Stimulated activated effector memory CD8-positive, alpha-beta T cell treated with anti-CD3 and anti-CD28 coated beads, Interleukin-12 subunit alpha, Interleukin-12 subunit beta, amount 100 ng/mL, for 72 hours (primary cell): ENCODE data around the gene MINPP1.
A peak's percentile ranks its signal among the peaks of the same experiment; 100 is the strongest.
"Not testable (repeated sequence)": the region's sequence is repeated elsewhere in the genome, so short reads cannot be mapped to it uniquely, and the experiment has no call there.

Source experiments
- ATAC-seq: fragments of 150-1000 bp; cut with Tn5 transposase; 2 replicates; pipeline ENCODE4 v1.10.0; 2021
- DNase-seq, 2 donors: peaks; one replicate each; pipeline ENCODE4 v3.0.0; 2021 to 2022; ENCODE audit warnings: low spot score in 2 of 2
- H3K27ac Mint-ChIP-seq: one replicate; pipeline ENCODE4 v1.8.0; 2022; ENCODE audit warnings: mild to moderate bottlenecking, mixed read lengths
- H3K36me3 Mint-ChIP-seq: one replicate; pipeline ENCODE4 v1.8.0; 2022; ENCODE audit warnings: mild to moderate bottlenecking, mixed read lengths
- H3K4me1 Mint-ChIP-seq: one replicate; pipeline ENCODE4 v1.8.0; 2022; ENCODE audit warnings: mixed read lengths
- H3K4me3 Mint-ChIP-seq: one replicate; pipeline ENCODE4 v1.8.0; 2022; ENCODE audit warnings: mild to moderate bottlenecking, mixed read lengths
- H3K9me3 Mint-ChIP-seq: one replicate; pipeline ENCODE4 v1.8.0; 2022; ENCODE audit warnings: mixed read lengths

MINPP1 gene

GRCh38 chr10:87504640-87505365, at the start of gene MINPP1:
TSS of gene MINPP1 (plus strand) at chr10:87504893. CDS start at chr10:87504916, 23 bp downstream.
- DNase-seq (peak; percentile 69 to 92), ATAC-seq (peak; percentile 91)
- H3K27ac Mint-ChIP-seq: peak within 1 kb of the TSS; percentile 83
- H3K4me3 Mint-ChIP-seq: peak within 1 kb of the TSS; percentile 88
- H3K4me1 Mint-ChIP-seq: peaks cover 15% of the 10 kb centered on the region
- H3K36me3 Mint-ChIP-seq: peaks cover 20% of the 10 kb centered on the region
- no peaks in the 10 kb centered on the region for H3K9me3 Mint-ChIP-seq

GRCh38 chr10:87456586-87457220, 48.0 kb upstream of the MINPP1 start:
- peak; percentile 67 for ATAC-seq
- not testable (repeated sequence) for DNase-seq, H3K27ac Mint-ChIP-seq, H3K4me3 Mint-ChIP-seq, H3K36me3 Mint-ChIP-seq, H3K4me1 Mint-ChIP-seq, H3K9me3 Mint-ChIP-seq

GRCh38 chr10:87461751-87462150, 42.9 kb upstream of the MINPP1 start:
- not testable (repeated sequence) for H3K4me3 Mint-ChIP-seq, DNase-seq, H3K4me1 Mint-ChIP-seq, H3K27ac Mint-ChIP-seq, H3K9me3 Mint-ChIP-seq, H3K36me3 Mint-ChIP-seq
- peak; percentile 48 for ATAC-seq

- H3K4me3 Mint-ChIP-seq, H3K9me3 Mint-ChIP-seq, ATAC-seq, H3K27ac Mint-ChIP-seq, DNase-seq, H3K4me1 Mint-ChIP-seq, H3K36me3 Mint-ChIP-seq: not testable (repeated sequence)
Observed at GRCh38 chr10:87466849-87467248, 37.8 kb upstream of the MINPP1 start.

- H3K4me1 Mint-ChIP-seq, H3K9me3 Mint-ChIP-seq, H3K27ac Mint-ChIP-seq, H3K36me3 Mint-ChIP-seq, DNase-seq, ATAC-seq, H3K4me3 Mint-ChIP-seq: not testable (repeated sequence)
Observed at GRCh38 chr10:87488733-87489132, 16.0 kb upstream of the MINPP1 start.

- not testable (repeated sequence) for H3K27ac Mint-ChIP-seq, H3K9me3 Mint-ChIP-seq, H3K36me3 Mint-ChIP-seq, H3K4me1 Mint-ChIP-seq, ATAC-seq, DNase-seq, H3K4me3 Mint-ChIP-seq
Observed at GRCh38 chr10:87490285-87490684, 14.4 kb upstream of the MINPP1 start.

- not testable (repeated sequence) for H3K4me1 Mint-ChIP-seq, ATAC-seq, H3K4me3 Mint-ChIP-seq, DNase-seq, H3K9me3 Mint-ChIP-seq, H3K27ac Mint-ChIP-seq, H3K36me3 Mint-ChIP-seq
Observed at GRCh38 chr10:87492450-87492849, 12.2 kb upstream of the MINPP1 start.

- DNase-seq, H3K36me3 Mint-ChIP-seq, H3K9me3 Mint-ChIP-seq, H3K4me1 Mint-ChIP-seq, H3K27ac Mint-ChIP-seq, H3K4me3 Mint-ChIP-seq: not testable (repeated sequence)
- peak; percentile 50 for ATAC-seq
Observed at GRCh38 chr10:87495446-87495845, 9.2 kb upstream of the MINPP1 start.

- not testable (repeated sequence) for DNase-seq, H3K9me3 Mint-ChIP-seq, H3K27ac Mint-ChIP-seq, ATAC-seq, H3K4me3 Mint-ChIP-seq, H3K4me1 Mint-ChIP-seq, H3K36me3 Mint-ChIP-seq
Observed at GRCh38 chr10:87497386-87497785, 7.3 kb upstream of the MINPP1 start.

GRCh38 chr10:87498106-87498789, 6.4 kb upstream of the MINPP1 start:
- not testable (repeated sequence) for H3K9me3 Mint-ChIP-seq, H3K36me3 Mint-ChIP-seq, ATAC-seq, H3K4me1 Mint-ChIP-seq, DNase-seq, H3K4me3 Mint-ChIP-seq, H3K27ac Mint-ChIP-seq

- H3K4me3 Mint-ChIP-seq: no peak overlapping the region
- H3K27ac Mint-ChIP-seq: no peak overlapping the region
- H3K4me1 Mint-ChIP-seq: peaks cover 4% of the 10 kb centered on the region
- H3K36me3 Mint-ChIP-seq: no peaks in the 10 kb centered on the region
- ATAC-seq (no peak), DNase-seq (no peak)
- H3K9me3 Mint-ChIP-seq: no peaks in the 10 kb centered on the region
Observed at GRCh38 chr10:87500646-87501048, 4.0 kb upstream of the MINPP1 start.

- peaks cover 6% of the 10 kb centered on the region for H3K36me3 Mint-ChIP-seq
- no peak overlapping the region for H3K27ac Mint-ChIP-seq
- peak overlapping the region; percentile 88 for H3K4me3 Mint-ChIP-seq
- no peaks in the 10 kb centered on the region for H3K9me3 Mint-ChIP-seq
- DNase-seq (no peak), ATAC-seq (no peak)
- H3K4me1 Mint-ChIP-seq: peaks cover 15% of the 10 kb centered on the region
Observed at GRCh38 chr10:87503401-87503800, 1.3 kb upstream of the MINPP1 start.

- Mint-ChIP-seq H3K36me3 (peaks cover 11% of the 10 kb centered on the region), H3K4me3 (peak overlapping the region; percentile 88), H3K4me1 (peaks cover 15% of the 10 kb centered on the region), H3K27ac (peak overlapping the region; percentile 70), H3K9me3 (no peaks in the 10 kb centered on the region)
- ATAC-seq (no peak), DNase-seq (no peak)
Observed at GRCh38 chr10:87503886-87504285, 807 bp upstream of the MINPP1 start.

- no peak for ATAC-seq
- H3K27ac Mint-ChIP-seq: peak overlapping the region; percentile 70
- no peak for DNase-seq
- H3K4me1 Mint-ChIP-seq: peaks cover 15% of the 10 kb centered on the region
- H3K4me3 Mint-ChIP-seq: peak overlapping the region; percentile 88
- H3K36me3 Mint-ChIP-seq: peaks cover 15% of the 10 kb centered on the region
- no peaks in the 10 kb centered on the region for H3K9me3 Mint-ChIP-seq
Observed at GRCh38 chr10:87504307-87504639, 420 bp upstream of the MINPP1 start.

- H3K27ac Mint-ChIP-seq: peak overlapping the region; percentile 83
- peak; percentile 70 for ATAC-seq
- peak overlapping the region; percentile 88 for H3K4me3 Mint-ChIP-seq
- H3K4me1 Mint-ChIP-seq: peaks cover 15% of the 10 kb centered on the region
- DNase-seq: peak in 1 of 2 donors; percentile 20
- no peaks in the 10 kb centered on the region for H3K9me3 Mint-ChIP-seq
- H3K36me3 Mint-ChIP-seq: peaks cover 20% of the 10 kb centered on the region
Observed at GRCh38 chr10:87505366-87506111, 846 bp downstream of the MINPP1 start.
